Suprapubic skin (tissue), 4 donors: ENCODE results near the gene NKD2. TPM values are rescaled to one million over a fixed set of nuclear protein-coding genes. Genes with fewer than 3 reads are reported as not detected.

Experiments
- DNase-seq, 2 donors: peaks; one replicate each; pipeline ENCODE4 v3.0.0-alpha.2; 2019; ENCODE audit warnings: low spot score in 2 of 2
- H3K27ac ChIP-seq: fragments of 200-600 bp; sonication (generic); one replicate; pipeline ENCODE4 v1.5.1; 2019
- H3K27me3 ChIP-seq: fragments of 200-600 bp; sonication (generic); one replicate; pipeline ENCODE4 v1.5.1; 2019
- H3K36me3 ChIP-seq: fragments of 200-600 bp; sonication (generic); one replicate; pipeline ENCODE4 v1.5.1; 2019
- H3K4me1 ChIP-seq: fragments of 200-600 bp; sonication (generic); one replicate; pipeline ENCODE4 v1.5.1; 2019
- H3K4me3 ChIP-seq: fragments of 200-600 bp; sonication (generic); one replicate; pipeline ENCODE4 v1.5.1; 2019; ENCODE audit warnings: mild to moderate bottlenecking
- H3K9me3 ChIP-seq: fragments of 200-600 bp; sonication (generic); one replicate; pipeline ENCODE4 v1.5.1; 2019
- CTCF ChIP-seq, 2 donors: fragments of 200-600 bp in 1 of 2; fragments of 450-650 bp in 1 of 2; sonication (generic) in 1 of 2; IDR thresholded peaks; one replicate each; pipeline ENCODE4 v1.5.1; 2016 to 2019; ENCODE audit warnings: antibody characterized with exemption in 2 of 2, mild to moderate bottlenecking in 1 of 2, moderate library complexity in 1 of 2
- EP300 ChIP-seq: sonication (generic); formaldehyde crosslinking; IDR thresholded peaks from one replicate; pipeline ENCODE4 v1.6.1; 2017; ENCODE audit warnings: antibody characterized with exemption
- POLR2A ChIP-seq, 2 donors: fragments of 450-650 bp; IDR thresholded peaks; one replicate each; pipeline ENCODE4 v1.6.1; 2017; ENCODE audit warnings: antibody characterized with exemption in 2 of 2, mild to moderate bottlenecking in 2 of 2, moderate library complexity in 2 of 2
- POLR2AphosphoS5 ChIP-seq, 3 donors: sonication (generic); formaldehyde crosslinking; IDR thresholded peaks; one replicate each; pipeline ENCODE4 v1.6.1; 2017; ENCODE audit warnings: antibody characterized with exemption in 3 of 3
- WGBS: methylation state at CpG from one replicate; pipeline ENCODE4 v1.1.5; 2018; 5-methylcytosine and 5-hydroxymethylcytosine counted together
- total RNA-seq, 4 donors: library from RNA; depleted of rRNA; stranded (reverse); fragments of >200 nt; gene quantifications; one replicate each; pipeline ENCODE4 v1.1.0, GENCODE V29; 2016

NKD2 gene
- total RNA-seq, 4 donors from 2014 or later, result 7.9 to 13.0 (median 10.6) TPM

DNA sequence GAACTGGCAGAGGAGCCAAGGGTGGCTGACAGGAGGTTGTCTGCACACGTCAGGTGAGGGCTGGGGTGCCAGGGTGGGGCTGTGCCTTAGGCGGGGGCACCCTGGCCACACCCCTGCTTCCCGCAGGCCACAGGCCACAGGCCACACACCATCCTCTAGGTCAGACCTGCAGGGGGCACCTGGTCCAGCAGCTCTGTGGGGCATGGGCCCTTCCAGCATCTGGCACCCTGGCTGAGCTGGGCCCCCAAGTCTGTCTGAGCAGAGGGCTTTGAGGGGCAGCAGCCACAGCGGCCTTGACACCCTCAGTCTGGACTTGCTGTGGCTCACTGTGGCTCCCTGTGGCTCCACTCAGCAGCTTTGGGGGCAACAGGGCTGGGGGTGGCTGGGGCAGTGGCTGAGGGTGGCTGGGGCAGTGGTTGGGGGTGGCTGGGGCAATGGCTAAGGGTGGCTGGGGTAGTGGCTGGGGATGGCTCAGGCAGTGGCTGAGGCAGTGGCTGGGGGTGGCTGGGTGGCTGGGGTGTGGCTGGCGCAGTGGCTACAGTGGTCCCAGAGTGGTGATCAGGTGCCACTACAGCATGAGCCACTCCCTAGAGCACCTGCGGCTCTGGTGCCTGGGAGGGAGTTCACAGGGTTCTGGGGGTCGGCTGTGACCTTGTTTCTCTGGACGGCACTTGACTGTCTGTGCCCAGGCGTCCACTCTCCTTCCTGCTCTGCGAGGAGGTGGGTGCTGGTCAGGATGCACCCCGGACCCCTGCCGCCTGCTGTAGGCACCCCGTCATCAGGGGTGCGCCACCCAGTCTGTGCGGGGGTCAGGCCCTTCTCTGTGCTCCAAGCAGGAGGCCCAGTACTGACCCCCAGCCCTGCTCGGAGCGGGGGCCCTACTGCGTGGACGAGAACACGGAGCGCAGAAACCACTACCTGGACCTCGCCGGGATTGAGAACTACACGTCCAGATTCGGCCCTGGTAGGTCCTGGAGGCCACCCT, 27.1 kb downstream of the NKD2 start:
- no peaks in the 10 kb centered on the region for H3K4me1 ChIP-seq
- peak in 1 of 2 donors; percentile 73 for DNase-seq

GRCh38 chr5:1036504-1037122, 28.0 kb downstream of the NKD2 start:
- Histone ChIP-seq H3K27me3 (no peaks in the 10 kb centered on the region), H3K9me3 (no peaks in the 10 kb centered on the region), H3K27ac (no peak overlapping the region), H3K4me3 (no peak overlapping the region), H3K4me1 (no peaks in the 10 kb centered on the region), H3K36me3 (no peaks in the 10 kb centered on the region)
- no peak for TF ChIP-seq CTCF (IDR thresholded peaks at IDR 0.05)
- no peak for TF ChIP-seq POLR2AphosphoS5 (IDR thresholded peaks at IDR 0.05)
- TF ChIP-seq POLR2A (IDR thresholded peaks at IDR 0.05), result no peak
- no peak for TF ChIP-seq EP300
- WGBS, result 85% methylated on average over 21 of the region's 22 CpGs
- peak in 1 of 2 donors; percentile 56 for DNase-seq

More for the DNA sequence above, 27.1 kb downstream of the NKD2 start:
- no peaks in the 10 kb centered on the region for H3K36me3 ChIP-seq
- no peak overlapping the region for H3K27ac ChIP-seq
- 93% methylated on average over 13 of the region's 25 CpGs for WGBS
- H3K9me3 ChIP-seq, result no peaks in the 10 kb centered on the region
- TF ChIP-seq CTCF (IDR thresholded peaks at IDR 0.05), result no peak
- no peak for TF ChIP-seq EP300
- no peak for TF ChIP-seq POLR2AphosphoS5 (IDR thresholded peaks at IDR 0.05)
- no peak for TF ChIP-seq POLR2A (IDR thresholded peaks at IDR 0.05)
- no peak overlapping the region for H3K4me3 ChIP-seq
- H3K27me3 ChIP-seq, result peaks cover 7% of the 10 kb centered on the region

DNA sequence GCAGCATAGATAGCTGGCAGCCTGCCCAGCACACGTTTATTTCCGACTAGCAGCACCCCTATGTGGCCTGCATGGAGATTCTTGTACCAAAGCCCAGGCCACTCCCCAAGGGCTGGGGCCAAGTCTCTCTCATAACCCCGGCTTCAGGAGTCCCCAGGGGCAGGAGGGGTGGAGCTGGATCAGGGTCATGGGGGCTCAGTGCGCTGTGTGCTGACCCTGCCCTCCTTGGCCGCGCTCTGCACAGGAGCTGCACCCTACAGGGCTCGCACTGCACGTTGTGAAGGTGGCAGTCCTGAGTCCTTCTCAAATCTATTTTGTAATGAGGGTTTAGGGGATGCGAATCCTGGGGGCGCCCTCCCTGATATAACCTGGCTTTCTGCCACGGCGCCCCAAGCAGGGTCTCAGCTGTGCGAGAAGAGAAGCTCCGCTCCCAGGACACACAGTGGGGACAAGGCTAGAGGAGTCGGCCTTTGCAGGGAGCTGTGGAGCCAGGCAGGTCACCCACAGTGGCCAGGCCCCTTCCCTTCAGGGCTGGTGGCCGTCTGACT, 28.6 kb downstream of the NKD2 start:
- peak in 1 of 2 donors; percentile 73 for DNase-seq
- TF ChIP-seq POLR2AphosphoS5 (IDR thresholded peaks at IDR 0.05), result no peak
- TF ChIP-seq POLR2A (IDR thresholded peaks at IDR 0.05), result no peak
- TF ChIP-seq EP300, result no peak
- no peak for TF ChIP-seq CTCF (IDR thresholded peaks at IDR 0.05)
- Histone ChIP-seq H3K27me3 (no peaks in the 10 kb centered on the region), H3K4me3 (no peak overlapping the region), H3K27ac (no peak overlapping the region), H3K4me1 (no peaks in the 10 kb centered on the region), H3K9me3 (no peaks in the 10 kb centered on the region), H3K36me3 (no peaks in the 10 kb centered on the region)
- 0% methylated on average over 1 of the region's 16 CpGs for WGBS

DNA sequence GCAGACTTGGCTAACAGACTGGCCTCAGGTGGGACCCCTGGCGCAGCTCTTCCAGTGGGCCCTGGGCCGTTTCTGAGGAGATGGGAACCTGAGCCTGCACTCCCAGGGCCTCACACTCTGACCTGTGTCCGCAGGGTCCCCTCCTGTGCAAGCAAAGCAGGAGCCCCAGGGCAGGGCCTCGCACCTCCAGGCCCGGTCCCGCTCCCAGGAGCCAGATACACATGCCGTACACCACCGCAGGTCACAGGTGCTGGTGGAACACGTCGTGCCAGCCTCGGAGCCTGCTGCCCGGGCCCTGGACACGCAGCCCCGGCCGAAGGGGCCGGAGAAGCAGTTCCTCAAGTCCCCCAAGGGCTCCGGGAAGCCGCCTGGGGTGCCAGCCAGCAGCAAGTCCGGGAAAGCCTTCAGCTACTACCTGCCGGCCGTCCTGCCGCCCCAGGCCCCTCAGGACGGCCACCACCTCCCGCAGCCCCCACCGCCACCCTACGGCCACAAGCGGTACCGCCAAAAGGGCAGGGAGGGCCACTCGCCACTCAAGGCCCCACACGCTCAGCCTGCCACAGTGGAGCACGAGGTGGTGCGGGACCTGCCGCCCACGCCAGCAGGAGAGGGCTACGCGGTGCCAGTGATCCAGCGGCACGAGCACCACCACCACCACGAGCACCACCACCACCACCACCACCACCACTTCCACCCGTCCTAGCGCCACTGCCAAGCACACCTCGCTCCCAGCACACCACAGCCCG, 29.2 kb downstream of the NKD2 start:
- Histone ChIP-seq H3K27ac (no peak overlapping the region), H3K4me3 (no peak overlapping the region), H3K9me3 (no peaks in the 10 kb centered on the region), H3K27me3 (no peaks in the 10 kb centered on the region), H3K36me3 (no peaks in the 10 kb centered on the region), H3K4me1 (no peaks in the 10 kb centered on the region)
- no peak for TF ChIP-seq EP300
- peak in 1 of 2 donors; percentile 76 for DNase-seq
- WGBS, result 98% methylated on average over 15 of the region's 43 CpGs

DNA sequence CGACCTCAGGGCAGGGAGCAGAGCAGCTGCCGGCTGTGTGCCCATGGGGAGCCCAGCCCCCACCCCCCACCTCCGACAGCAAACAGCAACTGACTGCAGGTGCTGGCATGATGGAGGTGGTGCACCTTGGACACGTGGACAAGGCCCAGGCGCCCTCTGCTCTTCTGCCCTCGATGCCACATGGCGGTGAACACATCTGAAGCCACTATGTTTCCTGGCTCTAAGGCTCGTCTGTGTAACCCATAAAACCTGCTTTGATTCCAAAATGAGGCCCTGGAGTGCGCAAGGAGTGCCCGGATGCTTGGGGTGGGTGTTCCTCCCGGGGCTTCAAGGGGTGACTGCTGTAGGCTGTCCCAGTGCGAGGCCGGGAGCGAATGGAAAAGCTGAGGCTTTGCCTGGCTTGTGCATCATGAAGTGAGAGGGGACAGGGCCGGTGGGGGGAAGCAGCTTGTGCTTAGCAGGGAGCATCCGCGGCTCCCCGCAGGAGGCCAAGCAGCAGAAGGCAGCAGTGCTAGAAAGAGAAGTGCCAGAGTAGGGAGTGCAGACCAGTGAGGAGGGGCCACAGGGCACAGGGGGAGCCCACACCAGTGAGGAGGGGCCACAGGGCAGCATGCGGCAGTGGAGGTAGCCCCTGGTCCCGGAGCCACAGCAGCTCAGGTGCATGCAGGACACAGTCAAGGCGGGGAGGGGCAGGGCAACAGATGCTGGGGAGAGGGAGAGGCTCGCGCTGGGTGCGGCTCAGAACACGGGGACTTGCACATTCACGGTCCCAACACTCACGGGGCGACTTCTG, 30.0 kb downstream of the NKD2 start:
- no peaks in the 10 kb centered on the region for H3K9me3 ChIP-seq
- TF ChIP-seq POLR2AphosphoS5 (IDR thresholded peaks at IDR 0.05), result no peak
- no peak for TF ChIP-seq POLR2A (IDR thresholded peaks at IDR 0.05)
- TF ChIP-seq EP300, result no peak
- TF ChIP-seq CTCF (IDR thresholded peaks at IDR 0.05), result no peak
- H3K4me1 ChIP-seq, result no peaks in the 10 kb centered on the region
- H3K36me3 ChIP-seq, result no peaks in the 10 kb centered on the region
- no peaks in the 10 kb centered on the region for H3K27me3 ChIP-seq
- H3K4me3 ChIP-seq, result no peak overlapping the region
- DNase-seq, result peak; percentile 57 to 75
- 87% methylated on average over 23 of the region's 28 CpGs for WGBS
- no peak overlapping the region for H3K27ac ChIP-seq
